ENCODE results near the gene CRELD1. TPM values are rescaled to one million over a fixed set of nuclear protein-coding genes. Genes with fewer than 3 reads are reported as not detected.
A peak's percentile ranks its signal among the peaks of the same experiment; 100 is the strongest.

CRELD1 gene
- total RNA-seq, 1 donor from 2014 or later = 92.6 TPM

GRCh38 chr3:9932843-9933560 lies 632 bp upstream of the CRELD1 start:
- peaks cover 5% of the 10 kb centered on the region for H3K27me3 Mint-ChIP-seq (ENCODE audit: unreplicated experiment)
- DNase-seq = peak; percentile 83
- peak overlapping the region; percentile 86 for H3K27ac Mint-ChIP-seq (ENCODE audit: unreplicated experiment)
- no peaks in the 10 kb centered on the region for H3K36me3 Mint-ChIP-seq (ENCODE audit: unreplicated experiment)
- H3K4me3 Mint-ChIP-seq (ENCODE audit: unreplicated experiment) = peak overlapping the region; percentile 83
- peaks cover 12% of the 10 kb centered on the region for H3K4me1 Mint-ChIP-seq (ENCODE audit: low read depth, unreplicated experiment)
- H3K9me3 Mint-ChIP-seq (ENCODE audit: unreplicated experiment) = peaks cover 5% of the 10 kb centered on the region
- peak; percentile 62 for TF ChIP-seq CTCF (IDR thresholded peaks at IDR 0.05; ENCODE audit: partially characterized antibody, unreplicated experiment)

GRCh38 chr3:9934235-9934621 lies 594 bp downstream of the CRELD1 start:
- Mint-ChIP-seq H3K9me3 (ENCODE audit: unreplicated experiment) (peaks cover 7% of the 10 kb centered on the region), H3K27me3 (ENCODE audit: unreplicated experiment) (peaks cover 5% of the 10 kb centered on the region), H3K36me3 (ENCODE audit: unreplicated experiment) (no peaks in the 10 kb centered on the region), H3K27ac (ENCODE audit: unreplicated experiment) (peak overlapping the region; percentile 87), H3K4me1 (ENCODE audit: low read depth, unreplicated experiment) (peaks cover 12% of the 10 kb centered on the region), H3K4me3 (ENCODE audit: unreplicated experiment) (peak overlapping the region; percentile 93)
- peak; percentile 26 for TF ChIP-seq CTCF (IDR thresholded peaks at IDR 0.05; ENCODE audit: partially characterized antibody, unreplicated experiment)
- no peak for DNase-seq

- TF ChIP-seq CTCF (IDR thresholded peaks at IDR 0.05; ENCODE audit: partially characterized antibody, unreplicated experiment) = no peak
- H3K4me3 Mint-ChIP-seq (ENCODE audit: unreplicated experiment) = peak overlapping the region; percentile 93
- H3K27me3 Mint-ChIP-seq (ENCODE audit: unreplicated experiment) = peaks cover 5% of the 10 kb centered on the region
- peaks cover 12% of the 10 kb centered on the region for H3K4me1 Mint-ChIP-seq (ENCODE audit: low read depth, unreplicated experiment)
- no peaks in the 10 kb centered on the region for H3K36me3 Mint-ChIP-seq (ENCODE audit: unreplicated experiment)
- H3K9me3 Mint-ChIP-seq (ENCODE audit: unreplicated experiment) = peaks cover 7% of the 10 kb centered on the region
- no peak for DNase-seq
- peak overlapping the region; percentile 87 for H3K27ac Mint-ChIP-seq (ENCODE audit: unreplicated experiment)
These were observed 1.4 kb downstream of the CRELD1 start for GRCh38 chr3:9934993-9935392.

- TF ChIP-seq CTCF (IDR thresholded peaks at IDR 0.05; ENCODE audit: partially characterized antibody, unreplicated experiment) = no peak
- Mint-ChIP-seq H3K4me3 (ENCODE audit: unreplicated experiment) (peak overlapping the region; percentile 93), H3K27ac (ENCODE audit: unreplicated experiment) (no peak overlapping the region), H3K27me3 (ENCODE audit: unreplicated experiment) (peaks cover 5% of the 10 kb centered on the region), H3K9me3 (ENCODE audit: unreplicated experiment) (peaks cover 7% of the 10 kb centered on the region), H3K4me1 (ENCODE audit: low read depth, unreplicated experiment) (peaks cover 12% of the 10 kb centered on the region), H3K36me3 (ENCODE audit: unreplicated experiment) (no peaks in the 10 kb centered on the region)
- DNase-seq = no peak
These were observed 2.4 kb downstream of the CRELD1 start for GRCh38 chr3:9935966-9936510.

All from glutamatergic neuron (in vitro differentiated cells).